HEK293 (cell line): ENCODE data around the gene HRG.

ENCODE experiments used
- CTCF ChIA-PET: fragments of 350-600 bp; formaldehyde crosslinking; extraction: SDS; loops from one replicate; lab custom pipeline; 2021; ENCODE audit warnings: antibody characterized with exemption; lab: Yijun Ruan, JAX
- POLR2A ChIA-PET: fragments of 300-600 bp; formaldehyde crosslinking; extraction: SDS; loops from one replicate; lab custom pipeline; 2020; ENCODE audit warnings: antibody characterized with exemption, inconsistent platforms; lab: Yijun Ruan, JAX
- H3K27ac ChIP-seq: fragments of 200-500 bp; sonication (Bioruptor generic); 2 replicates; pipeline ENCODE4 v1.5.1; 2014; ENCODE audit warnings: low read depth, low read length, control low read depth, inconsistent platforms; ENCODE audit errors: extremely low read depth
- H3K36me3 ChIP-seq, 2 experiments: fragments of 200-500 bp in 1 of 2; sonication (Bioruptor generic) in 1 of 2; 1 replicate in 1 of 2; 2 replicates in 1 of 2; pipeline ENCODE4 v1.5.1; 2014 to 2017; ENCODE audit warnings: inconsistent platforms in 2 of 2, low read length in 2 of 2; ENCODE audit not compliant: control insufficient read depth in 2 of 2, insufficient read depth in 1 of 2
- H3K4me1 ChIP-seq: fragments of 200-500 bp; sonication (Bioruptor generic); 2 replicates; pipeline ENCODE4 v1.5.1; 2014; ENCODE audit warnings: mild to moderate bottlenecking, low read length, inconsistent platforms; ENCODE audit not compliant: control insufficient read depth, insufficient read depth
- H3K4me3 ChIP-seq: 2 replicates; pipeline ENCODE4 v1.5.1; 2011; ENCODE audit warnings: low read depth, mild to moderate bottlenecking, control low read depth, low read length, moderate library complexity
- H3K9me3 ChIP-seq: fragments of 200-500 bp; sonication (Bioruptor generic); 2 replicates; pipeline ENCODE4 v1.5.1; 2014; ENCODE audit warnings: low read depth, low read length, inconsistent platforms; ENCODE audit not compliant: control insufficient read depth, insufficient read depth
- BCL11A ChIP-seq: fragments of 450-650 bp; formaldehyde crosslinking; IDR thresholded peaks from 2 replicates; pipeline ENCODE4 v1.5.1; 2016; ENCODE audit warnings: low read depth, missing biosample characterization, missing genetic modification characterization
- FEZF1 ChIP-seq: fragments of 450-650 bp; formaldehyde crosslinking; IDR thresholded peaks from 2 replicates; pipeline ENCODE4 v1.5.1; 2016; ENCODE audit warnings: missing biosample characterization, missing genetic modification characterization
- GFI1B ChIP-seq: fragments of 450-650 bp; formaldehyde crosslinking; IDR thresholded peaks from 2 replicates; pipeline ENCODE4 v1.5.1; 2016; ENCODE audit warnings: missing biosample characterization, missing genetic modification characterization
- HOXA7 ChIP-seq: sonication (generic); formaldehyde crosslinking; IDR thresholded peaks from 2 replicates; pipeline ENCODE4 v1.8.1; 2022; ENCODE audit warnings: missing genetic modification reagents, borderline replicate concordance
- PRDM1 ChIP-seq: fragments of 450-650 bp; formaldehyde crosslinking; IDR thresholded peaks from 2 replicates; pipeline ENCODE4; 2016; ENCODE audit warnings: missing biosample characterization, missing genetic modification characterization
- RBAK ChIP-seq: fragments of 450-650 bp; formaldehyde crosslinking; IDR thresholded peaks from 2 replicates; pipeline ENCODE4 v1.5.1; 2016; ENCODE audit warnings: missing biosample characterization, missing genetic modification characterization
- SP3 ChIP-seq: fragments of 450-650 bp; formaldehyde crosslinking; IDR thresholded peaks from 2 replicates; pipeline ENCODE4 v1.5.1; 2016; ENCODE audit warnings: missing biosample characterization, missing genetic modification characterization
- YY1 ChIP-seq: fragments of 450-650 bp; formaldehyde crosslinking; IDR thresholded peaks from 2 replicates; pipeline ENCODE4 v1.5.1; 2018; ENCODE audit warnings: missing biosample characterization, missing genetic modification characterization
- YY2 ChIP-seq: fragments of 450-650 bp; formaldehyde crosslinking; IDR thresholded peaks from 2 replicates; pipeline ENCODE4 v1.5.1; 2016; ENCODE audit warnings: missing biosample characterization, missing genetic modification characterization
- ZBTB11 ChIP-seq: fragments of 450-650 bp; formaldehyde crosslinking; conservative IDR thresholded peaks from 2 replicates; pipeline ENCODE4 v1.5.1; 2016; ENCODE audit warnings: low read depth, missing biosample characterization, missing genetic modification characterization
- ZNF2 ChIP-seq: fragments of 450-650 bp; formaldehyde crosslinking; IDR thresholded peaks from 2 replicates; pipeline ENCODE4 v1.5.1; 2016; ENCODE audit warnings: missing biosample characterization, missing genetic modification characterization
- ZNF280C ChIP-seq: fragments of 450-650 bp; formaldehyde crosslinking; IDR thresholded peaks from 2 replicates; pipeline ENCODE4 v1.5.1; 2016; ENCODE audit warnings: missing biosample characterization, missing genetic modification characterization
- ZNF292 ChIP-seq: fragments of 450-650 bp; formaldehyde crosslinking; IDR thresholded peaks from 2 replicates; pipeline ENCODE4 v1.5.1; 2016; ENCODE audit warnings: low read depth, missing biosample characterization, missing genetic modification characterization, borderline replicate concordance
- ZNF341 ChIP-seq: fragments of 450-650 bp; formaldehyde crosslinking; IDR thresholded peaks from 2 replicates; pipeline ENCODE4; 2016; ENCODE audit warnings: low read depth, missing biosample characterization, missing genetic modification characterization
- ZNF624 ChIP-seq: fragments of 450-650 bp; formaldehyde crosslinking; IDR thresholded peaks from 2 replicates; pipeline ENCODE4 v1.5.1; 2017; ENCODE audit warnings: missing biosample characterization, missing genetic modification characterization
- ZNF677 ChIP-seq: fragments of 450-650 bp; IDR thresholded peaks from 2 replicates; pipeline ENCODE4 v1.5.0; 2018; ENCODE audit warnings: missing biosample characterization, mild to moderate bottlenecking, missing genetic modification characterization, moderate library complexity

The HRG gene

GRCh38 chr3:186671051-186671450 lies 5.2 kb downstream of the HRG start:
- POLR2A ChIA-PET: no interaction called here

GRCh38 chr3:186678604-186679003 lies 12.8 kb downstream of the HRG start:
- TF ChIP-seq RBAK (tag by site-specific recombination): no peak
- no peak for TF ChIP-seq ZNF624 (tag by site-specific recombination)
- no peak for TF ChIP-seq ZBTB11 (tag by site-specific recombination)
- no peak for TF ChIP-seq HOXA7 (CRISPR knock-in tag)
- no peak for TF ChIP-seq ZNF292 (tag by site-specific recombination)
- no peak for TF ChIP-seq ZNF677 (tag by site-specific recombination)
- POLR2A ChIA-PET: no interaction called here

More at GRCh38 chr3:186671051-186671450, 5.2 kb downstream of the HRG start:
- no peaks in the 10 kb centered on the region for H3K4me1 ChIP-seq
- no peak overlapping the region for H3K27ac ChIP-seq
- no peak for TF ChIP-seq GFI1B (tag by site-specific recombination)
- no peak for TF ChIP-seq BCL11A (tag by site-specific recombination)
- no peak for TF ChIP-seq PRDM1 (tag by site-specific recombination)
- TF ChIP-seq ZNF280C: no peak
- no peak for TF ChIP-seq YY1 (tag by site-specific recombination)
- CTCF ChIA-PET: no interaction called here
- H3K4me3 ChIP-seq: no peak overlapping the region
- H3K9me3 ChIP-seq: no peaks in the 10 kb centered on the region
- no peaks in the 10 kb centered on the region for H3K36me3 ChIP-seq

GRCh38 chr3:186679151-186679550 lies 13.3 kb downstream of the HRG start:
- Histone ChIP-seq H3K4me1 (no peaks in the 10 kb centered on the region), H3K36me3 (no peaks in the 10 kb centered on the region), H3K27ac (no peak overlapping the region), H3K4me3 (no peak overlapping the region), H3K9me3 (no peaks in the 10 kb centered on the region)
- ChIA-PET POLR2A (no interaction called here), CTCF (interaction anchor here (0.6 kb wide), 1 partner anchor 1235 kb away, joined by 3 read pairs; no protein-coding TSS in a partner anchor)
- TF ChIP-seq SP3: no peak
- no peak for TF ChIP-seq ZNF341
- TF ChIP-seq HOXA7 (CRISPR knock-in tag): no peak
- no peak for TF ChIP-seq YY2 (tag by site-specific recombination)
- TF ChIP-seq FEZF1 (tag by site-specific recombination): no peak
- no peak for TF ChIP-seq GFI1B (tag by site-specific recombination)
- TF ChIP-seq ZNF2: no peak

More at GRCh38 chr3:186678604-186679003, 12.8 kb downstream of the HRG start:
- Histone ChIP-seq H3K4me1 (no peaks in the 10 kb centered on the region), H3K36me3 (no peaks in the 10 kb centered on the region), H3K9me3 (no peaks in the 10 kb centered on the region), H3K4me3 (no peak overlapping the region), H3K27ac (no peak overlapping the region)
- CTCF ChIA-PET: no interaction called here
